Measurements from ENCODE around the gene LHX1.

Gene LHX1

GRCh38 chr17:36972186-36972700 lies 35.0 kb downstream of the LHX1 start:
- DNase-seq (ENCODE audit: low spot score): no peak

GRCh38 chr17:36972905-36973304 lies 35.6 kb downstream of the LHX1 start:
- DNase-seq (ENCODE audit: low spot score): no peak

GRCh38 chr17:36975922-36976515 lies 38.7 kb downstream of the LHX1 start:
- no peak for DNase-seq (ENCODE audit: low spot score)

GRCh38 chr17:36977066-36977465 lies 39.8 kb downstream of the LHX1 start:
- DNase-seq (ENCODE audit: low spot score): no peak

- DNase-seq (ENCODE audit: low spot score): no peak
Measured at GRCh38 chr17:36977568-36977967, 40.3 kb downstream of the LHX1 start.

GRCh38 chr17:36978810-36979564 lies 41.7 kb downstream of the LHX1 start:
- DNase-seq (ENCODE audit: low spot score): no peak

GRCh38 chr17:36979565-36979941 lies 42.3 kb downstream of the LHX1 start:
- DNase-seq (ENCODE audit: low spot score): no peak

GRCh38 chr17:36980280-36980761 lies 43.0 kb downstream of the LHX1 start:
- DNase-seq (ENCODE audit: low spot score): no peak

GRCh38 chr17:36983618-36984017 lies 46.3 kb downstream of the LHX1 start:
- DNase-seq (ENCODE audit: low spot score): no peak

- no peak for DNase-seq (ENCODE audit: low spot score)
Measured at GRCh38 chr17:36989173-36989572, 51.9 kb downstream of the LHX1 start.

- no peak for DNase-seq (ENCODE audit: low spot score)
Measured at GRCh38 chr17:36992701-36993100, 55.4 kb downstream of the LHX1 start.

- DNase-seq (ENCODE audit: low spot score): no peak
Measured at GRCh38 chr17:36993227-36993626, 56.0 kb downstream of the LHX1 start.

Data from RKO (cell line).